HepG2 (cell line): ENCODE measurements around the gene TSPAN12. TPM values are rescaled to one million over a fixed set of nuclear protein-coding genes. Genes with fewer than 3 reads are reported as not detected.

Source experiments
- BHLHE40 ChIP-seq: IDR thresholded peaks from 2 replicates; pipeline ENCODE4 v1.6.1; 2011; ENCODE audit warnings: low read length, improper control_type of control experiment
- DPF2 ChIP-seq: sonication (generic); formaldehyde crosslinking; IDR thresholded peaks from 2 replicates; pipeline ENCODE4 v1.4.0; 2020; ENCODE audit warnings: mild to moderate bottlenecking, low read depth, missing genetic modification reagents, borderline replicate concordance
- ELF3 ChIP-seq: IDR thresholded peaks from 2 replicates; pipeline ENCODE4 v1.6.1; 2016; ENCODE audit warnings: missing genetic modification reagents, missing compliant biosample characterization
- FOXP4 ChIP-seq: sonication (generic); formaldehyde crosslinking; IDR thresholded peaks from 2 replicates; pipeline ENCODE4 v1.4.0; 2020; ENCODE audit warnings: missing genetic modification reagents
- HDAC1 ChIP-seq: sonication (generic); formaldehyde crosslinking; IDR thresholded peaks from 2 replicates; pipeline ENCODE4 v1.5.1; 2020; ENCODE audit warnings: mild to moderate bottlenecking, missing genetic modification reagents
- IKZF1 ChIP-seq: fragments of 450-650 bp; IDR thresholded peaks from 2 replicates; pipeline ENCODE4 v1.7.1; 2016
- KDM2A ChIP-seq: sonication (generic); formaldehyde crosslinking; IDR thresholded peaks from 2 replicates; pipeline ENCODE4 v1.4.0; 2020; ENCODE audit warnings: low read depth, missing genetic modification reagents, borderline replicate concordance
- KLF15 ChIP-seq: sonication (generic); formaldehyde crosslinking; IDR thresholded peaks from 2 replicates; pipeline ENCODE4 v1.8.1; 2023; ENCODE audit warnings: borderline replicate concordance, mild to moderate bottlenecking, inconsistent platforms, missing genetic modification reagents, mixed read lengths
- MBD4 ChIP-seq: IDR thresholded peaks from 2 replicates; pipeline ENCODE4 v1.6.1; 2012; ENCODE audit warnings: low read length, inconsistent platforms, borderline replicate concordance
- MNT ChIP-seq: fragments of 450-650 bp; IDR thresholded peaks from 2 replicates; pipeline ENCODE4 v1.6.1; 2016
- REL ChIP-seq: sonication (generic); formaldehyde crosslinking; conservative IDR thresholded peaks from 2 replicates; pipeline ENCODE4 v1.8.0; 2022; ENCODE audit warnings: mild to moderate bottlenecking, missing genetic modification reagents, moderate library complexity
- RFX3 ChIP-seq: IDR thresholded peaks from 2 replicates; pipeline ENCODE4 v1.6.1; 2016; ENCODE audit warnings: missing biosample characterization, missing genetic modification reagents
- SALL2 ChIP-seq: sonication (generic); formaldehyde crosslinking; IDR thresholded peaks from 2 replicates; pipeline ENCODE4 v1.8.1; 2023; ENCODE audit warnings: mild to moderate bottlenecking, missing genetic modification reagents, inconsistent platforms
- STAG1 ChIP-seq: sonication (generic); formaldehyde crosslinking; IDR thresholded peaks from 2 replicates; pipeline ENCODE4 v1.4.0; 2020; ENCODE audit warnings: missing genetic modification reagents
- ZBTB20 ChIP-seq: sonication (generic); formaldehyde crosslinking; IDR thresholded peaks from 2 replicates; pipeline ENCODE4 v1.8.1; 2023; ENCODE audit warnings: missing genetic modification reagents, low read depth, mild to moderate bottlenecking, borderline replicate concordance
- ZFAT ChIP-seq: sonication (generic); formaldehyde crosslinking; conservative IDR thresholded peaks from 2 replicates; pipeline ENCODE4 v1.8.1; 2023; ENCODE audit warnings: missing genetic modification reagents, inconsistent platforms
- ZFP90 ChIP-seq: sonication (generic); formaldehyde crosslinking; IDR thresholded peaks from 2 replicates; pipeline ENCODE4 v1.8.0; 2022; ENCODE audit warnings: missing genetic modification reagents, mild to moderate bottlenecking, inconsistent platforms, borderline replicate concordance
- ZNF24 ChIP-seq: fragments of 450-650 bp; IDR thresholded peaks from 2 replicates; pipeline ENCODE4 v1.6.1; 2017; ENCODE audit warnings: antibody characterized with exemption, mild to moderate bottlenecking
- ZNF543 ChIP-seq: sonication (generic); formaldehyde crosslinking; IDR thresholded peaks from 2 replicates; pipeline ENCODE4 v1.4.0; 2020; ENCODE audit warnings: mild to moderate bottlenecking, missing genetic modification reagents
- ZNF576 ChIP-seq: sonication (generic); formaldehyde crosslinking; IDR thresholded peaks from 2 replicates; pipeline ENCODE4 v1.4.0; 2020; ENCODE audit warnings: mild to moderate bottlenecking, missing genetic modification reagents
- polyA plus RNA-seq, 8 experiments: library from polyadenylated mRNA; depleted of rRNA in 3 of 8; stranded (reverse) in 7 of 8; unstranded in 1 of 8; fragments of >200 nt; fragmentation: Illumina TruSeq in 4 of 8; extraction: Trizol in 4 of 8; gene quantifications; 2 replicates each; pipeline versions ENCODE4 v1.2.1 to v1.2.3, GENCODE V29; 2011 to 2016; ENCODE audit warnings: low read depth in 4 of 8, missing spikeins in 1 of 8, mixed read lengths in 1 of 8; ENCODE audit not compliant: insufficient read depth in 1 of 8
- total RNA-seq, 5 experiments: library from RNA; depleted of rRNA; stranded (reverse); fragments of >200 nt; fragmentation: Illumina TruSeq; extraction: Trizol; gene quantifications; 2 replicates each; pipeline ENCODE4 v1.2.3, GENCODE V29; 2016; ENCODE audit warnings: low read depth in 1 of 5
- TF ChIP-seq, protein P1 (sequence below): sonication (generic); formaldehyde crosslinking; IDR thresholded peaks from 2 replicates; pipeline ENCODE4 v1.4.0; 2020; ENCODE audit warnings: missing genetic modification reagents
- TF ChIP-seq, protein P2 (sequence below): sonication (generic); formaldehyde crosslinking; IDR thresholded peaks from 2 replicates; pipeline ENCODE4 v1.5.0; 2020; ENCODE audit warnings: mild to moderate bottlenecking, missing genetic modification reagents, moderate library complexity

The TSPAN12 gene
- total and polyA plus RNA-seq, 2 of the 13 experiments (the other 11 are each of a cell fraction or from before 2014, with no cell fraction given), result 0.48 to 0.95 TPM

- TF ChIP-seq MBD4, result no peak
- no peak for TF ChIP-seq IKZF1
- TF ChIP-seq, protein P1, sequence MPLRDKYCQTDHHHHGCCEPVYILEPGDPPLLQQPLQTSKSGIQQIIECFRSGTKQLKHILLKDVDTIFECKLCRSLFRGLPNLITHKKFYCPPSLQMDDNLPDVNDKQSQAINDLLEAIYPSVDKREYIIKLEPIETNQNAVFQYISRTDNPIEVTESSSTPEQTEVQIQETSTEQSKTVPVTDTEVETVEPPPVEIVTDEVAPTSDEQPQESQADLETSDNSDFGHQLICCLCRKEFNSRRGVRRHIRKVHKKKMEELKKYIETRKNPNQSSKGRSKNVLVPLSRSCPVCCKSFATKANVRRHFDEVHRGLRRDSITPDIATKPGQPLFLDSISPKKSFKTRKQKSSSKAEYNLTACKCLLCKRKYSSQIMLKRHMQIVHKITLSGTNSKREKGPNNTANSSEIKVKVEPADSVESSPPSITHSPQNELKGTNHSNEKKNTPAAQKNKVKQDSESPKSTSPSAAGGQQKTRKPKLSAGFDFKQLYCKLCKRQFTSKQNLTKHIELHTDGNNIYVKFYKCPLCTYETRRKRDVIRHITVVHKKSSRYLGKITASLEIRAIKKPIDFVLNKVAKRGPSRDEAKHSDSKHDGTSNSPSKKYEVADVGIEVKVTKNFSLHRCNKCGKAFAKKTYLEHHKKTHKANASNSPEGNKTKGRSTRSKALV (CRISPR knock-in tag), result no peak
- TF ChIP-seq ZFP90 (CRISPR knock-in tag), result no peak
- no peak for TF ChIP-seq FOXP4 (CRISPR knock-in tag)
- no peak for TF ChIP-seq RFX3 (CRISPR knock-in tag)
- TF ChIP-seq DPF2, result no peak
- TF ChIP-seq, protein P2, sequence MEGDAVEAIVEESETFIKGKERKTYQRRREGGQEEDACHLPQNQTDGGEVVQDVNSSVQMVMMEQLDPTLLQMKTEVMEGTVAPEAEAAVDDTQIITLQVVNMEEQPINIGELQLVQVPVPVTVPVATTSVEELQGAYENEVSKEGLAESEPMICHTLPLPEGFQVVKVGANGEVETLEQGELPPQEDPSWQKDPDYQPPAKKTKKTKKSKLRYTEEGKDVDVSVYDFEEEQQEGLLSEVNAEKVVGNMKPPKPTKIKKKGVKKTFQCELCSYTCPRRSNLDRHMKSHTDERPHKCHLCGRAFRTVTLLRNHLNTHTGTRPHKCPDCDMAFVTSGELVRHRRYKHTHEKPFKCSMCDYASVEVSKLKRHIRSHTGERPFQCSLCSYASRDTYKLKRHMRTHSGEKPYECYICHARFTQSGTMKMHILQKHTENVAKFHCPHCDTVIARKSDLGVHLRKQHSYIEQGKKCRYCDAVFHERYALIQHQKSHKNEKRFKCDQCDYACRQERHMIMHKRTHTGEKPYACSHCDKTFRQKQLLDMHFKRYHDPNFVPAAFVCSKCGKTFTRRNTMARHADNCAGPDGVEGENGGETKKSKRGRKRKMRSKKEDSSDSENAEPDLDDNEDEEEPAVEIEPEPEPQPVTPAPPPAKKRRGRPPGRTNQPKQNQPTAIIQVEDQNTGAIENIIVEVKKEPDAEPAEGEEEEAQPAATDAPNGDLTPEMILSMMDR, result peak; percentile 88
- TF ChIP-seq MNT, result no peak
- TF ChIP-seq ZNF576, result no peak
- no peak for TF ChIP-seq ELF3 (CRISPR knock-in tag)
- TF ChIP-seq ZNF543 (CRISPR knock-in tag), result no peak
- TF ChIP-seq BHLHE40, result no peak
- no peak for TF ChIP-seq KLF15 (CRISPR knock-in tag)
- TF ChIP-seq REL (CRISPR knock-in tag), result no peak
- TF ChIP-seq HDAC1 (CRISPR knock-in tag), result no peak
- TF ChIP-seq KDM2A (CRISPR knock-in tag), result 0 out of 2 replicates have a peak, but pooled peaks have one; percentile 40
- no peak for TF ChIP-seq ZFAT (CRISPR knock-in tag)
- TF ChIP-seq ZNF24, result no peak
- TF ChIP-seq ZBTB20 (CRISPR knock-in tag), result no peak
- peak; percentile 59 for TF ChIP-seq STAG1
- 0 out of 2 replicates have a peak, but pooled peaks have one; percentile 31 for TF ChIP-seq SALL2 (CRISPR knock-in tag)
These were observed 65.7 kb downstream of the TSPAN12 start (continued) for GRCh38 chr7:120792091-120792860.
